ENCODE data around the gene LRP1B. TPM values are rescaled to one million over a fixed set of nuclear protein-coding genes. Genes with fewer than 3 reads are reported as not detected.

Gene LRP1B
- total RNA-seq, 1 experiment from 2014 or later: not detected

DNA sequence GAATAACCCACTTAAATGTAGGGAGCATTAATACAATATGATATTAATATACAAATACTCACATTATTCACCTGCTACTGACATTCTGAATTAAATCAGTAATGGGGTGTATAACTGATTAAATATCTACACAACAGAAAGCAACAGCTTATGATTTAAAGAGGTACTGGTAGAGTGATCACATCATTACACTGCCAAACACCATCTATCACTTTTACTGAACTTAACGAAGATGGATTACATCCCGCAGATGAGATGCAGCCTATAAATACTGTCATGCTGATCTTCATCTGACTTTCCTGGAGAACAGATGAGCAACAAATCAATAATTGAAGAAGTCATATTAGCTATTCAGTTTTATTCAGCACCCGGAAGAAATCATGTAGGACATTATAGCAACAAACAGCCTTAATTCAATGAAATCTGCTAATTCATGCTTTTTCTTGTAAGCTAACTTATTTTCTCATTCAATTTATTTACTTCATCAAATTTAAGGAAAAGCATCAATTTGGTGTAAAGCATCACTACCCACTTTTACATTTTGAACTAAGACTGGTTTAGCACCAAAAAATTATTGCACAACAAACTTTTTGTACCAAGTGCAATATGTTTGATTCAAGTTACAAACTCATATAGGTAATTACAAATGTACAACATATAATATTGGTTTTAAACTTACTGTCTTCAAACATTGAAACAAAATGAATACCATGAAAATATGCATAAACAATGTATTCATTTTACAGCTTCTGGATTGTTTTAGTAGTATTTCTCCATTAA lies 1509.0 kb downstream of the LRP1B start:
- no peak for DNase-seq (ENCODE audit: low spot score)
- in situ Hi-C loops (cut with HindIII; ENCODE audit: low sequenced_read_pairs): no loop called here

DNA sequence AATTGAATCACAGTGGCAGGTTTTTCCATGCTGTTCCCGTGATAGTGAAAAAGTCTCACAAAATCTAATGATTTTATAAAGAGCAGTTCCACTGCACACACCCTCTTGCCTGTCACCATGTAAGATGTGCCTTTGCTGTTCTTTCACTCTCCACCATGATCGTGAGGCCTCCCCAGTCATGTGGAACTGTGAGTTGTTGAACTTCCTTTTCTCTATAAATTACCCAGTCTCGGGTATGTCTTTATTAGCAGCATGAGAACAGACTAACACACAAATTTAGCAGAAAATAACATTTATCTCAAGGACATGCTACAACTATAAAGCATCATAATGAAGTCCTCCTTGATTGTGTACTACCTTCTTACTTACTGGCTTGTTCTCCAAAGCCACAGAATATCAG lies 1526.0 kb downstream of the LRP1B start:
- no peak for DNase-seq (ENCODE audit: low spot score)
- in situ Hi-C loops (cut with HindIII; ENCODE audit: low sequenced_read_pairs): no loop called here

DNA sequence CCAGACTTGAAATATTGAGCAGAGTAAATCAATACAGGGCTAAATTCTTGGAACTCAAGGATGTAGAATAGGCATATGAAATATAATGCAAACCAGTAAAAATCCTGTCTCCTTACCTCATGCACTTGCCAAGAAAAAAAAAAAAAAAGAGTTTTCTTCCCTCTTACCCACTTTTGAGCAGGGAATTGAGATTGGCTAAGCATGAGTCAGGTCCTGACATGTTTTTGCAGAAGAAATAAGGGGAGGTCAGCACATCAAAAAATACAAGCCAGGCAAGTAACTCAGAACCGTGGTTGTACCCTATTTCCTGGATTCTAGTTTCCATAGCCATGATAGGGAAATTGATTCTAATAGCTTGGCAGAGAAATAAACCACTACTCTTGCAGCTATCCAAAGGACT lies 1526.7 kb downstream of the LRP1B start:
- no peak for DNase-seq (ENCODE audit: low spot score)
- in situ Hi-C loops (cut with HindIII; ENCODE audit: low sequenced_read_pairs): no loop called here

DNA sequence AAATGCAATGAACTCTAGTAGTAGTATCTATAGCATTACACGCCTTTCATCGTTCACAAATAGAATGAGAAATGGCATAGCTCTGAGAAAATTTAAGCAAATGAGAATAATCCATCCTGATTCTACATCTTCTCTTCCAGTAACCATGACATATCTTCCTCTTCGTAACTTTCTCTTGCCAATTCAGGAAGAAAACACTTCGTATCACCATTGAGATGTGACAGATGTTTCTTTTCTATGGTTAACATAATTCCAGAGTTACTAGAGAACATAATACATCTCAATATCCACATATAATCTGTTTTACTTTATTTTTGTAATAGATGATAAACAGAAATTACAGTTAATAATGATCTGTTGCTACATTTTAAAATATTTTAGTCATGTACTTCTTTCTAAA lies 1527.4 kb downstream of the LRP1B start:
- in situ Hi-C loops (cut with HindIII; ENCODE audit: low sequenced_read_pairs): no loop called here
- DNase-seq (ENCODE audit: low spot score): no peak

DNA sequence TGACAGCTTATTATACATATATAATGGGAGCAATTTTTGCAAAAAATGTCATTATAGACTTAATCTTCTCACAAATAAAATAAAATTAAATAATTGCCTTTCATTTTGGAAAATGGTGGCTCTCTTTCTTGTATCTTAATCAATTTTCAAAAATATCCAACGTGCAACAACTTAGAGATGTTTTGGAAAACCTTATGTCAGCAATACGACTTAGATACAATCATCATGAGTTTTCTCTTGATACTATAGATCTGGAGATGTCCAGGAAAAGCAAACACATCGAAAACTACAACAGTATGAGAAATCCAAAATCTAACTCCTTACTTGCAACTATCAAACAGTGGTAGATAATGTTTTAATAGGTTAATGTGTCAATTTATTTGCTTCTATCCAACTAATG lies 1529.0 kb downstream of the LRP1B start:
- DNase-seq (ENCODE audit: low spot score): no peak

DNA sequence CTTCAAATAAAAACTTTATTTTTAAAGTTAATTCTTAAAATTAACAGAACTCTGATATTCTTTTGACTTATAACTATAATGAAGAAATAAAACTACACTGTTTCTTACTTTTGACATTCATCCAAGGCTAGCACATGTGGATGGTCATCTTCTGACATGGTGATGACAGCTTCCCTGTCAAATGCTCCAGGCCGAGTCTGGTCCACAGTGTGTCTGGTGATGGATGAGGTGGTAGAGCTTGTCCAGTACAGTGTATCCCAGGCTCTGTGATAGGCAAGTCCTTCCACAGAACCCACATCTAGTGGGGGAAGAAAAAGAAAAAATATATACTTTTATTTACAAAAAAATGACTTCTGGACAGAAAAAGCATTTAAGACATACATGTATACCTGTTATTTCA lies 1529.5 kb downstream of the LRP1B start:
- DNase-seq (ENCODE audit: low spot score): no peak
- in situ Hi-C loops (cut with HindIII; ENCODE audit: low sequenced_read_pairs): no loop called here

More for the DNA sequence above, 1529.0 kb downstream of the LRP1B start:
- in situ Hi-C loops (cut with HindIII; ENCODE audit: low sequenced_read_pairs): no loop called here

DNA sequence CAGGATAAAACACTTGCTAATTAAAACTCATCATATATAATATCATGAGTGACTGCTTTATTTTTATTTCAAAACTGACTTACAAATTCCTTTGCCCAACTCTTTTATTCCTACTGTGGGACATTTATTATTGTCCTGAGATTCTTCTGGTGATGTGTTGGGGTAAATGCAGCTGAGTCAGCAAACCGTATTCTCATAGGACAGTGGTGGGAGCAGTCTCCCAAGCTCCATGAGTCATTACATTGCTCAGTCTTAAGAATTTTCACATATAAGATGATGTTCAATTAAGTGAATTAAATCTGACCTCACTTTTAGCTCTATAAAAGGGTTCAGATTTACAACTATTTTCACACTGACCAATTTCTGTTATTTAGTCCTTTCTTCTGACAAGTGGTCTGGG lies 1530.7 kb downstream of the LRP1B start:
- DNase-seq (ENCODE audit: low spot score): no peak
- in situ Hi-C loops (cut with HindIII; ENCODE audit: low sequenced_read_pairs): no loop called here

DNA sequence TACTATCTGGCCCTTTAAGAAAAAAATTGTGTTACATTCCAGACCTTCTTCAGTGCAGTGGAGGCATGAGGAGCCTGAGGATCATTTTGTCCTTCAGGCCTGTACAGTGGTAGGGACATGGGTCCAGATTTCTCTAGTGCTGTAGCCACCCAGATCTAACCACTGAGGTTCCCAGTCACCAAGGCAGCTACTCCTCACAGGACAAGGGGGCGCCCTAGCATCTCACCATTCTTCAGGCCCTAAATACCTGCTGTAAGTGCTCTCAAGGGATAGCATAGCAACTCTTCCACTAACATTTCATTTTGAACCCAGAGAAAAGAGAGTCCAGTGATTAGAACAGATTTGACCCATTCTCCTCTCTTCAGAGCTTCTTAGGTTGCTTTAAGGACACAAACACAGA lies 1533.0 kb downstream of the LRP1B start:
- DNase-seq (ENCODE audit: low spot score): no peak
- in situ Hi-C loops (cut with HindIII; ENCODE audit: low sequenced_read_pairs): no loop called here

DNA sequence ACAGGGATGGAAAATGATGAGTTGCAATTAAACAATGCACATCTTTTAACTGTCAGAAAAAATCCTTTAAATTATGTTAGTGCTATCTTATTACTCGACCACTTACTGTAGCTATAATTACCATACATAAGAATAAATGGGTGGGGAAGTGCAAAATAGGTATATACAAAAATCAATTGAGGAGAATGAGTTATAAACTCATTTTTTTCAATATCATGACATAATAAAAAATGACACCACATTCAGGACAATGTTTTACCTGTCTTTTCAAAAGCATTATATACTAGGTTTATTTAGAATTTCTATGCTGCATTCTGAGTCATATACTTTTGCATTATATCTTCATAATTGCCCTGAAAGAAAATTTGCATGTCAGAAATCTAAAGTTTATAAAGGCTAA lies 1533.6 kb downstream of the LRP1B start:
- DNase-seq (ENCODE audit: low spot score): no peak
- in situ Hi-C loops (cut with HindIII; ENCODE audit: low sequenced_read_pairs): no loop called here

DNA sequence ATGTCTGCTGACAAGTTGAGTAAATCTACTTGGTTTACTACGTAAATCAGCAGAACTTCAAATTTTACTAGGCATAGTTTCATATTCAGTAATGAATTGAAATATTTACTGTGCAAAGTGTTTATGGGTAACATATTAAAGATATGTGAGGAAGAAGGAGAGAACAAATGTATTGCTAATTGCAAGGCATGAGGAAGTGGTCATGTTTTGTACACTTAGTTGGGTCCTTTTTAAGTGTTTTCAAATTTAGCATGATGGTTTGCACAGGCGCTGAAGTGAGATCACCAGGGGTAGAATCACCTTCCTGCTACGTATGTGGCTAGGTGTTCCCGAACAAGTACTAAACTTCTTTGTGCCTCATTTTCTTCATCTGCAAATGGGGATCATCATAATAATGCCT lies 1534.4 kb downstream of the LRP1B start:
- in situ Hi-C loops (cut with HindIII; ENCODE audit: low sequenced_read_pairs): no loop called here
- DNase-seq (ENCODE audit: low spot score): no peak

DNA sequence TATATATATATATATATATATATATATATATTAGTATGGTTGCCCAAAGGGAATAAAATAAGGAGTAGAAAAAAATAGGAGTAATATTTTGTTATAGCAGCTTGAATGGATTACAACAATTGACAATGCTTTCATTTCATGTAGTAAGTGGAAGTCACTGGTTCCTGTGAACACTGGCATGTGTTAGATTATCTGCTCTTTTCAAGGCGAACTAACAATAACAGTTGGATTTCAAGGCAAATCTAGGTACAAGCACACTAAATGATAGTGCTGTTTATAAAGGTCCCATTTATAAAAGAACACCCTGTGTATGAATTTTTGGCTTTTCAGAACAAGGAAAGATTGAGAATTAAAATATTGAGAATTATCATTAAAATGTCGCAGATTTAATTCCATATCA lies 1535.7 kb downstream of the LRP1B start:
- in situ Hi-C loops (cut with HindIII; ENCODE audit: low sequenced_read_pairs): no loop called here
- no peak for DNase-seq (ENCODE audit: low spot score)

DNA sequence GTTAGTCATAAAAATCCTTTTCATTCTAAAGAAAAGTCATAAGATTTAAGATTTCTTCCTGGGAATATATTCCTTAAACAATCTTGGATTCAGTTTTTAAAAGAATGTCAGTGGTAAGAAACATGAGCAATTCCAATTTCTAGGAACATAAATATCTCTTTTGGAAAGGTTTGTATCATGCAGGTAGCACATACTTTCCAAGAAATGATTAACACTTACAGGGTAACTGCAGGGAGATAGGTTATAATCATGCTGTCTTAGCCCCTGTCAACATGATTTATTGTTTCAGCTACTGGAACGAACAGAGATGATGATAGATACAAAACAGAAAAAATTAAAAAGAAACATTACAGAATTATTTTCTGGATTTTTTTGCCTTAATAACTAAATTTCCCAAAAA lies 1537.7 kb downstream of the LRP1B start:
- in situ Hi-C loops (cut with HindIII; ENCODE audit: low sequenced_read_pairs): no loop called here
- no peak for DNase-seq (ENCODE audit: low spot score)

DNA sequence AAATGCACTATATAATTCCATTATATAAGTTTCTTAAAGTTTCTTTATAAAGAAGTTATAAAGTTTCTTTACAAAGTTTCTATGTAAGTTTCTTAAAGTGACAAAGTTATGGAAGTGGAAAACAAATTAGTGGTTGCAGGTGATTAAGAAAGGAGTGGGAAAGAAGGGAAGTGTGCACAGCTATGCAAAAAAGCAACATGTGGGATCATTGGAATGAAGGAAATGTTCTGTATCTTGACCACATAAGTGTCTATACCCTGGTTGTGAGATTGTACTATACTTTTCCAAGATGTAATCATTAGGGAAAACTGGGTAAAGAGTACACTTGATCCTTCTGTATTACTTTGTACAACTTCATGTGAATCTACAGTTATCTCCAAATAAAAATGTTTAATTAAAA lies 1541.1 kb downstream of the LRP1B start:
- in situ Hi-C loops (cut with HindIII; ENCODE audit: low sequenced_read_pairs): no loop called here
- DNase-seq (ENCODE audit: low spot score): no peak

DNA sequence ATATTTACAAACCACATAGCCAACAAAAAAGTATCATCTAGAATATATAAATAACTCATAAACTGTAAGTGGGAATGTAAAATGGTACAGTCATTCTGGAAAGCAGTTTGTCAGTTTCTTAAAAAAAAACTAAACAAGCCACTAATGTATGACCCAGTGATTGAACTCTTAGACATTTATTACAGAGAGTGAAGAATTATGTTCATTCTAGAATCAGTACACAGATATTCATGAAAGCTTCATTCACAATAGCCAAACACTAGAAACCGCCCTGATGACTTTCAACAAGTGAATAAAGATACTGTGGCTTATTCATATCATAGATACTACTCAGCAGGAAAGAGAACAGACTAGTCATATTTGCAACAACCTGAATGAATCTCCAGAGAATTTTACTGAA lies 1541.5 kb downstream of the LRP1B start:
- no peak for DNase-seq (ENCODE audit: low spot score)
- in situ Hi-C loops (cut with HindIII; ENCODE audit: low sequenced_read_pairs): no loop called here

DNA sequence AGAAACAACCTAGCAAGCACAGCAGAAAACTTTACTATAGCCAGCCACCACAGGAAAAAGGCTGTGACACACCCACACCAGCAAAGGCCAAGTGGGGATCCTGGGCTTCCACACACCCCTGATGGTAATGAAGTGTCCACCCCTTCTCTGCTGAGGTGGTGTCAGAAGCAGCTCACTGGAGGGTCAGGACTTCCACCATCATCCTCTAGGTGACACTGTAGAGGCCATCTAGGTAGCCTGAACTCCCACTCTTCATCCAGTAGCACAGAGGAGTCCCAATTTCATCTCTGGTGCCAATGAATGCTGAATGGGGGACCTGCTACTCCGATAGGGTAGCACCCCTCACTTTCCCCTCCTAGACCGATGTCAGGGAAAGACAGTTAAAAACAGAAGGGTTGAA lies 1544.4 kb downstream of the LRP1B start:
- no peak for DNase-seq (ENCODE audit: low spot score)
- in situ Hi-C loops (cut with HindIII; ENCODE audit: low sequenced_read_pairs): no loop called here

DNA sequence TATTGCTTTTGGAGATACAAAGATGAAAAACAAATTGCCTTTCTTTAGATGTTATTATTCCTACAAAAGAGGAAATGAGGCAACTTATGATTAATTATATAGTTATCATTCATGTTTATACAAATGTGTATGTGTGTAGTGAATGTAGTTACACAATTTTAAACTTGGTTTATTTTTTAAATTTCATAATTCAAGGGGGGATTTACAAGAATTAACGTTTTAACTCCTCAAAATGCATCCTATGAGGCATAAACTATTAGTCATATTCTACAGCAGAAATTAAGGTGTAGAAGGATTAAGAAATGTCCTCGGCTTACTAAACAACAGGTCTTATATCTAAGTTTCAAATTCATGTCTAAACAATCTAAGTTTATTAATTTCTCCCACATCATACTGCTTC lies 1545.8 kb downstream of the LRP1B start:
- DNase-seq (ENCODE audit: low spot score): no peak
- in situ Hi-C loops (cut with HindIII; ENCODE audit: low sequenced_read_pairs): no loop called here

DNA sequence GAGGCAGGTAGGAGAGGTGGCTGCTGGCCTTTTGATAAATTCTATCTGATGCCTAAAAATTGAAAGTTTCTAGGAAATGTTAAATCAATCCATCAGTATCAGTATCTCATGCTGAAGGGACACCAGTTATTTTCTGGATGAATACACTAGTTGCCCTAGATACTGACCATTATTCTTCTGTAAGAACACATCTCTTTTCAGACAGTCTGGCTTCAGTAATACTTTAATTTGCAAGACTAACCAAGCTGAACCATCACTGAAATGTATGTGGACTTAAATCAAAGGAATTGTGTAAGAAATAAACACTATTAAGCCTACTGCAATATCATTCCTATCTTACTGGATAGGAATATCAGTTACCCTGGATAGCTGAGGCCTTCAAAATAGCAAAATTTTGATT lies 1546.3 kb downstream of the LRP1B start:
- DNase-seq (ENCODE audit: low spot score): no peak
- in situ Hi-C loops (cut with HindIII; ENCODE audit: low sequenced_read_pairs): no loop called here

DNA sequence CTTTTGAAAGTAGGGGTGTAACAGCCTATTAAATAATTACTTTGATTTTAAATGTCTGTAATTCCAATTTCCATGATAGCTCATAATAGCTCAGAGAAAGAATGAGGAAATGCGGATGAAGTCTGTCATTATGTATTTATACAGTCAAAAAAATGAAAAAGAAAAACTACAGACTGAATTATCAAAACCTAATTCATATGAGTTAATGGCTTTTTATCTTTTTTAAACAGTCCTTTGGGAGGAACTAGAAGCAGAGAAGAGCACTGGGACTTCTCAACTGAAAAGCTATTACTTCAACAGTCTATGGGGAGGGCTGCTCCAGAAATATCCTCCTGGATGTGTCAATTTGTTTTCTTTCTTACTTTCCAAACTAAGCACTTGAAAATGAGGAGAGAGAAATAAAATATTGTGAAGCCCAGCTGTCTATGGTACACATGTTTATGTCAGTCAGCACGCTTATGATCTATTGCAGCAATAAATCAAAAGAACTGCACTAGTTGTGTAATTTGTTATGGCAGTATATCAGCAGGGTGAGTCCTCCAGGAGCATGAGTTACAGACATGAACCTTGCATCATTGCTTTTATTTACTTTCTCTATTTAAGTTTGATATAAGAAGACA lies 1550.2 kb downstream of the LRP1B start:
- in situ Hi-C loops (cut with HindIII; ENCODE audit: low sequenced_read_pairs): no loop called here
- DNase-seq (ENCODE audit: low spot score): no peak

DNA sequence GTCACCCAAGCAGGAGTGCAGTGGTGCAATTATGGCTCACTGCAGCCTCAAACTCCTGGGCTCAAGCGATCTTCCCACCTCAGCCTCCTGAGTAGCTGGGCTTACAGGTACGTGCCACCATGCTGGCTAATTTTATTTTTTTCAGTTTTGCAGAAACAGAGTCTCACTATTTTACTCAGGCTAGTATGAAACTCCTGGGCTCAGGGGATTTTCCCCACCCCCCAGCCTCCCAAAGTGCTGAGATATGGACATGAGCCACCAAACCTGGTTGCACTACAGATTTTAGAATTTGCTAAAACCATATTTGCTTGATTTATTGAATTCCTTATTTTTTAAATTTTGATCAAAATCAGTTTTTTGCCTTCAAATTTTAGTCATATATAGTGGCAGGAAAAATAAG lies 1553.4 kb downstream of the LRP1B start:
- in situ Hi-C loops (cut with HindIII; ENCODE audit: low sequenced_read_pairs): no loop called here
- no peak for DNase-seq (ENCODE audit: low spot score)

DNA sequence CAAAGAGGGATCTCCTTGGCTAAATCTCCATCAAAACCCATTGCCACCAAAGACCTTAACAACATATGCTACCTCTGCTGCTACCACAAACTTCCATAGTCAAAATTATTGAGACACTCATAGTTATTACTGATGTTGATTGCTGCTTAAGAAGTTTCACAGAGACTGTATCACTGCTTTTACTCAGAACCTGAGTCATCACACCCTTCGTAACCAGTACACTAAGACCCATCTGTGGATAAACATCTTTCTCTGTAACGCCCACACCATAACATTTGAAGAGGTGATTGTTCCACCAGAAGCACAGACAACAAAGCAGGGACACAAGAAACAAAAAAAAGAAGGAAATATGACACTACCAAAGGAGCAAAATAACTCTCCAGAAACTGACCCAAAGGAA lies 1563.1 kb downstream of the LRP1B start:
- in situ Hi-C loops (cut with HindIII; ENCODE audit: low sequenced_read_pairs): no loop called here
- no peak for DNase-seq (ENCODE audit: low spot score)

DNA sequence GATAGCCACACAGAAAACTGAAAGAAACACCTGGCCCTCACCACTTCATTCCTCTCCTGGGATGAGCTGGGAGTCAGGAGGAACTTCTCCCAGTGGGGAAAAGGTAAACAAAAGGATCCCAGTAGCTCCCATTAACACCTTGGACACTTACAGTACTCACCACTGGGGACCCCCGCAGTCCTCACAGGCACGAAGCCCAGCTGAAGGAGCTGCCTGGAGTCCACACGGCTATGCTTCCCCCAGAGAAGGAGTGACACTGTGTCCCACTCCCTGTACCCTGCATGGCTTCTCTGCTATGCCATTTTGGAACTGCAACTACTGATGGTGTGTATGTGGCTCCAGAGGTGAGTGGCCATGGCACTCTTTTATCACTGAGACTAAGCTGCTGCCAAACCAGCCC lies 1565.1 kb downstream of the LRP1B start:
- in situ Hi-C loops (cut with HindIII; ENCODE audit: low sequenced_read_pairs): no loop called here
- no peak for DNase-seq (ENCODE audit: low spot score)

Data from G401 (cell line).